Cardiac muscle cell (in vitro differentiated cells and primary cell): Measurements from ENCODE around the gene CYRIA. TPM values are rescaled to one million over a fixed set of nuclear protein-coding genes. Genes with fewer than 3 reads are reported as not detected.

ENCODE experiments used
- DNase-seq, 2 donors: peaks; one replicate each; pipeline versions ENCODE4 v3.0.0 to v3.0.0-alpha.2; 2010 to 2017; ENCODE audit warnings: low read depth in 1 of 2, low spot score in 1 of 2
- H3K27ac ChIP-seq: fragments of 200-600 bp; sonication (generic); 2 replicates; pipeline ENCODE4 v1.5.1; 2016
- H3K27me3 ChIP-seq: fragments of 200-600 bp; sonication (generic); 2 replicates; pipeline ENCODE4 v1.6.0; 2016; ENCODE audit warnings: control low read depth
- H3K36me3 ChIP-seq: fragments of 200-600 bp; sonication (generic); 2 replicates; pipeline ENCODE4 v1.5.1; 2016; ENCODE audit warnings: control low read depth
- H3K4me1 ChIP-seq: fragments of 200-600 bp; sonication (generic); 2 replicates; pipeline ENCODE4 v1.8.1; 2017; ENCODE audit warnings: low read depth, mild to moderate bottlenecking, mixed run types
- H3K4me3 ChIP-seq: fragments of 200-600 bp; sonication (generic); 2 replicates; pipeline ENCODE4 v1.5.1; 2016; ENCODE audit warnings: mild to moderate bottlenecking
- H3K9me3 ChIP-seq: fragments of 200-600 bp; sonication (generic); 2 replicates; pipeline ENCODE4 v1.5.1; 2017; ENCODE audit warnings: low read depth, mild to moderate bottlenecking, control low read depth
- polyA plus RNA-seq: library from polyadenylated mRNA; unstranded; fragments of >200 nt; fragmentation: Nextera tagmentation; extraction: Ambion mirVana; gene quantifications from 2 replicates; pipeline ENCODE4 v1.2.1, GENCODE V29; 2016
- total RNA-seq: library from RNA; depleted of rRNA; stranded (reverse); fragments of >200 nt; gene quantifications from 2 replicates; pipeline ENCODE4 v1.2.3, GENCODE V29; 2016
- TF ChIP-seq, protein P1 (sequence below): IDR thresholded peaks from 2 replicates; pipeline ENCODE4 v1.5.1; 2012; ENCODE audit warnings: low read depth, mild to moderate bottlenecking, low read length

CYRIA gene
- total and polyA plus RNA-seq, 2 experiments from 2014 or later = 2.0 to 2.2 TPM

DNA sequence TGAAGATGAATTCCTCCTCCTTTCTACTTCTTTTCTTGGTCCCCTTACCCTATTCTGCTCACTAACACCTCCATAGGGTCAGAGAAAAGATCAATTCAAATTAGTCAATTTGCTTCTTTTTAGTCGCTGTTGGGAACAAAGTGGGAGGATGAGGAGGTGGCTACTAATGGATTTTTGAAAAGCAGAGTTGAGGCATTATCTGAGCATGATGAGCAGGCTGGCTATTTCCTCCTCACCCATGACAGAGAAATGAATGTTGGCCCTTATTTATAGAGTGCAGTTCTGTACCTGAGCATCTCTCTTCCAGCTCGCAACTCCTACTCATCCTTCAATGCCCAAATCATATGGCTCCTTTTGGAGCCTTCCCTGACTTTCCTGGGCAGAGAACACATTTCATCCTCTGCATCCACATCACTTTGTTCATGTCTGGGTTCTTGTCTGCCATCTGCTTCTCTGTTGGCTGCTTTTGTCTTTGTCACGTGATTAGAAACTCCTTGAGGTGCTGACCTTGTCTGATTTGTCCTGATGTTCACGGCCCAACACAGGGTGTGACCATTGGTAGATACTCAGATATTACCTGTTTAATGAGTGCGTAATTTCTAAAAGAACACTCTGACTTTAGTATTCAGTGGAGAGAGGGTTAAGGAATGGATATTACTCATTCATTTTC lies 45.9 kb downstream of the CYRIA start:
- Histone ChIP-seq H3K4me1 (peaks cover under 1% of the 10 kb centered on the region), H3K27ac (no peak overlapping the region), H3K27me3 (no peaks in the 10 kb centered on the region), H3K4me3 (no peak overlapping the region), H3K9me3 (no peaks in the 10 kb centered on the region), H3K36me3 (no peaks in the 10 kb centered on the region)
- no peak for DNase-seq
- TF ChIP-seq, protein P1, sequence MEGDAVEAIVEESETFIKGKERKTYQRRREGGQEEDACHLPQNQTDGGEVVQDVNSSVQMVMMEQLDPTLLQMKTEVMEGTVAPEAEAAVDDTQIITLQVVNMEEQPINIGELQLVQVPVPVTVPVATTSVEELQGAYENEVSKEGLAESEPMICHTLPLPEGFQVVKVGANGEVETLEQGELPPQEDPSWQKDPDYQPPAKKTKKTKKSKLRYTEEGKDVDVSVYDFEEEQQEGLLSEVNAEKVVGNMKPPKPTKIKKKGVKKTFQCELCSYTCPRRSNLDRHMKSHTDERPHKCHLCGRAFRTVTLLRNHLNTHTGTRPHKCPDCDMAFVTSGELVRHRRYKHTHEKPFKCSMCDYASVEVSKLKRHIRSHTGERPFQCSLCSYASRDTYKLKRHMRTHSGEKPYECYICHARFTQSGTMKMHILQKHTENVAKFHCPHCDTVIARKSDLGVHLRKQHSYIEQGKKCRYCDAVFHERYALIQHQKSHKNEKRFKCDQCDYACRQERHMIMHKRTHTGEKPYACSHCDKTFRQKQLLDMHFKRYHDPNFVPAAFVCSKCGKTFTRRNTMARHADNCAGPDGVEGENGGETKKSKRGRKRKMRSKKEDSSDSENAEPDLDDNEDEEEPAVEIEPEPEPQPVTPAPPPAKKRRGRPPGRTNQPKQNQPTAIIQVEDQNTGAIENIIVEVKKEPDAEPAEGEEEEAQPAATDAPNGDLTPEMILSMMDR = no peak

DNA sequence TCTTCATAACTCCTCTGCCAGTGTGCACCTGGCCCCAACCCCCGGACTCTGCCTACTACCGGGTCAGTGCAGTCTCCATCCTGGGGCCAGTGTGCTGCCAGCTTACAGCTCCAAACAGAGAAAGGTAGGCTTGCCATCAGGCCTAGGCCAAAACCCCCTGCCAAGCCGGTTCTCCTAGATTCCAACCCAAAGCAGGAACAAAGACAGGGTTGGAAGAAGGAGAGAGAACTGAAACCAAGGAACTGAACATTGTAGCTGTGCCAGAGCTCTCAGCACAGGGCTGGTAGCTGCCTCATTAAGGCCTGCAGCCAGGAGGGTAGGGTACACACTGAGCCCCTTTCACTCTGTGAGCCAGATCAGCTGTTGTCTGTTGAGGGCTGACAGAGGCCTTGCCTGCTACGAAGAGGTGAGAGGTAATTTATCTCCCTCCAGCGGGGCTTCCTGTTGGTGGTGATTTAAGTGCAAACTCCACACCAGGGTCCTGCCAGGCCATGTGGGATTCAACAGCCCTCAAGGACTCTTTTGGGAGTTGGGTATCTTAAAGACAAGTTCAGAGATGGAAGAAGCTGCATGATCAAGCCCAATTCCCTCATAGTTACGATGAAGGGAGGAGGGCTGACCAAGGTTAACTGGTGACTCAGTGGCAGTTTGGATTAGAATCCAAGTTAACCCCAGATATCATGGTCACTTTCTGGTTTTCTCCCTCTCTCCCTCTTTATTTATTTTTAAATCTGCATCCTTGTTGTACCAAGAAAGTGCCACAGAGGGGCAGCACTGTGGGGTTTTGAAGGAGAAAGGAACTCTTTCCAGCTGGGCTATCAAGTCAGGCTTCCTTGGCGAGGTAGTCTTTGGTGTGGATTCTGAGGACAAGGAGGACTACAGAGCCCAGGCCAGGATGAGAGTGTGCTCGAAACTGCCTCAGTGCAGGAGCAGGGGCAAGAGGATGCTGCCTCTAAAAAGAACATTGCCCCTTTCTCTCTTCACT lies 48.1 kb downstream of the CYRIA start:
- H3K27ac ChIP-seq = no peak overlapping the region
- H3K4me1 ChIP-seq = peaks cover 6% of the 10 kb centered on the region
- H3K27me3 ChIP-seq = no peaks in the 10 kb centered on the region
- TF ChIP-seq, protein P1 = peak; percentile 72
- no peaks in the 10 kb centered on the region for H3K9me3 ChIP-seq
- peak; percentile 51 to 63 for DNase-seq
- H3K36me3 ChIP-seq = no peaks in the 10 kb centered on the region
- no peak overlapping the region for H3K4me3 ChIP-seq
